HG03342 (cell line): Measurements from ENCODE around the gene TP53I11.

Source experiments
- ATAC-seq: cut with Tn5 transposase; IDR thresholded peaks from one replicate; pipeline ENCODE4 v1.9.1; 2021; ENCODE audit warnings: mild to moderate bottlenecking, moderate library complexity; ENCODE audit not compliant: unreplicated experiment

Gene TP53I11

DNA sequence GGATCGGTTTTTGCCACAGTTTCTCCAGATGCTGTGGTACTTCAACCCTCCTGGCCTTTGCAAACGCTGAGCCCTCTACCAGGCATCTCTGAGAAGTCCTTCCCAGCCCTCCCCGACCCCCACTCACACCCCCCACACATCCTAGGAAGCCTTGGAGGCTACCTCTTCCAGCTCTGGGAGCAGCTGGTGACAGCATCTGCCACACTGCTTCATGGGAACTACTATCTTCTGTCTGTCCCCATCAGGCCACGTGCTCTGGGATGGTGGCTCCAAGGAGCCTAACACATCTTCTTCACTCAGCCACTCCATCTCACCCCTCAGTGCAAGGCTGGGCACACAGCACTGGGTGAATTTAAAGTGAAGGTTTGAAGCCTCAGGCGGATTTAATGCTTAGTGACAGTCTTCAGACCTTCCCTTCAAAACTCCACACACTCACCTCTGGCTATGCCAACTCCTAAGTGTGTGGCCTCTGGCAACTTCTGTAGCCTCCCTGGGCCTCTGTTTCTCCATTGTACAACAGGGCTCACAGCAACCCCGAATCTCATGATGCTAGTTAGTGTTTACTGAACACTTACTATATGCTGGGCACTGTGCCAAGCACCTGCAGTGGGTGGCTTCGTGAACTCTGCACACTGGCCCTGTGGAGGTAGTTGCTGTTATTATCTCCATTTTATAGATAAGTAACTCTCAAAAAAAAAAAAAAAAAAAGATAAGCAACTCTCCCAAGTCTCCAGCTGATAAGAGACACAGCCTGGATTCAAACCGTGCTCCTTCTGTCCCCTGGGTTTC is 7.3 kb upstream of the TP53I11 start:
- ATAC-seq = no peak

DNA sequence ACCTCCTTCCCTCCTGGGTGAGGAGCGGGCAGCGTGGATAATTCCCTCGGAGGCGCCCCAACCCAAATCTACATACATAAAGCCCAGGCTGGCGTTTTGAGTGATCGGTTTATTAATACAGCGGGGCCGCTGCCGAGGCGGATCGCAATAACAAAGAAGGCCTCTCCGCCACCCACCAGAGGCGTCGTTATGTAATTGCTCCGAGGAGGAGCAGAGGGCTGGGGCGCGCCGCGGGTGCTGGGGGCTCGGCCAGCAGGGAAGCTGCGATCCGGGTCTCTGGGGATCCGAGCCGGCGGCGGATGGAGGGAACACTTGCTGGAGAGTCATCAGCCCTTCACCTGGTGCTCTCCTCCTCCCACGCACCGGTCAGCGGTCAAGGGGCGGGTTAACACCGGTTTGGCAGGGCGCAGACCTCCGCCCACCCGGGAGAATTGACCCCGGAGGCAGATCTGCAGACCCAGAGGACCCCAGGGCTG is 6.4 kb upstream of the TP53I11 start:
- no peak for ATAC-seq

DNA sequence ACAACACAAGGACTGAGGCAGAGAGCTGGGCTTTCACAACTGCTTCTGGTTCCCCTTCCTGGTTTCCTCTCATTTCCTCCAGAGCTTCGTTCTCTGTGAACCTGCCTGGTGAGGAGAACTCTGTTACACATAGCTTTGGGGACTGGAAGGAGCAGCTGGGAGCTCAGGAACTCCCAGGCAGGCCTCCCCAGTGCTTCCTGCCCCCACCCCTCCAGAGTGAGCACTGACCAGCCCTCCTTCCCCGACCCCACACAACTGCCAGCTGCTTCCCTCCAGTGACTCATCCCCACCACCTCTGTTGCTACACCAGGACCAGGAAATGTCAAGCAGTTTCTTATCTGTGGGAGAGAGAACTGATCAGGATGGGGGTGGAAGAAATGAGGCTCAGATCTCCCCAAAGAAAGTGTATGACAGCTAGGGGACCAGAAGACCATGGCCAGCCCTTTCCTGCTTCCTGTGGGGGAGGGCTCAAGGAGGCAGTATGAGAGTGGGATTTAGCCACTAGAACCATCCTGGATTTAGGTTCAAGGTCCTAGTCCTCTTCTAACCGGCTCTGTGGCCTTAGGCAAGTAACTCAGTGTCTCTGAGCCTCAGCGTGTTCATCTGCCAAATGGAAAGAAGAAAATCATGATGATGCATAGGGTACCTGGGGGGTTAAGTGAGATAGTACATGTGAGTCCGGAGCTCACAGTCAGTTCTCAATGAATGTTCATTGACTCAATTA is 4.5 kb upstream of the TP53I11 start:
- no peak for ATAC-seq

DNA sequence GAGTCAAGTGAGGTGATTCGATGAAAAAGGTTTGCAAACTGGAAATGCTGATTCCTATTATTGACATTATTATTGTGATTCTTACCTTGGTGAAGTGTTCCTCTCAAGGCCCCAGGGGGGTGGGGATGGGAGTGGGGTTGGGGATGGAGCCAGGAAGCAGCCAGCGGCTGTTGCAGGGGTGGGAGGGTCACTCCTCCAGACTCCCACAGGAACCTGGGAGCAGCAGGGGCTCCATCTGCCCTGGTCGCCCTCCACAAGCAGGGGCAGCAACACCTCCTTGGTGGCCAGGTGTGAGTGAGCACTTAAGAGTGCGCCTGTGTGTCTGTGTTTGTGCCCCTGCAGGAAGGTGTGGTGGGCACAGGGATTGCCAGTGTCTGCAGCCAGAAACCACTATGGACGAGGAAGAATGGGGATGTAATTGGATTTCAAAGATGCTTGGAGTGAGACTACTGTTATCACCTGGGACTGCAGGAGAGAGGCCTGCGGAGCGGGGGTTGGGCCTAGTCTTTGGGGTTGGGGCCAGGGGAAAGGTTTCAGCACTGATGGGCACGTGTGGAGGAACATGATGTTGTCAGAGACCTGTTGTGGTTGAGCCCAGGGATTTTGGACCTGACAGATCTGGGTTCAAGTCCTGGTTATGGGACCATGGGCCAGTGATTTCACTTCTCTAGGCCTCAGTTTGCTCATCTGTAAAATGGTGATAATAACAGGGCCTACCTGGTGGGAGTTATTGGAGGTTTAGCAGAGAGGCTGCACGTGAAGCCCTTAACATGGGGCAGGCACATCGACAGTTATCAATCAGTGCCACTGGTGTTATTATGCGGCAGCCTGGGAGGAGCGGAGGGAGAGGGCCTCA is 3.6 kb upstream of the TP53I11 start:
- no peak for ATAC-seq

DNA sequence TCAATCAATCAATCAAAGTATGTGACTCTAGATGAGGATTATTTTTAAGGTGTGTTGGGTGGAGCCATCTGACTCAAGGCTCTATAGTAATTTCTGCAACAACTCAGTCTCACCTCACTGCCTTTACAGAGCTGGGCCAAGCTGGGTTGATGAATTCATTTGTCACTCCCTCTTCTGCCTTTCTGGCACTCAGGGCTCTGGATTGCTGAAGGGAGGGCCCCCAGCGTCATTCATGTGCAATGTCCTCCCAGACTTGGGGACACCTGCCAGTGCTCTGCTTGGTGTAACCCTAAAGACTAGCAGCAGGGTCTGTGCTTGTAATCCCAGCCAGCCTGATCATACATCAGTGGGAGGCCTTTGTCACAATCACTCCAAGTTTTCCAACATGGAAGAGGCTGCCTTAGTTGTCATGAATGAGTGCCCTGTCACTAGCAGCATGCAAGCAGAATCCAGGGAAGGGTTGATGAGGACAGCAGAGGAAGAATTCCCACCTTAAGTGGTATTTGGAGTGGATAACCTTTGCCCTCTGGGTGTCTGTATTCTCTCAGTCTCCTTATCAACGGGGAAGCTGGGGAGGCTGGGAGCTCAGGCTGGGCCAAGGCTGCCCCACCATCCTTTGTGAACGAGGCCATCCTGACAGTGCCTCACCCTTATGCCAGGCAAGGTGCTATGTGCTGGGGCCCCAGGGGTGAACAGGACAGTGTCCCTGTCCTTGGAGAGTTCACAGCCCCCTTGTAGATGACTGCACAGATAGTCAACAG is 2.0 kb upstream of the TP53I11 start:
- ATAC-seq = no peak

DNA sequence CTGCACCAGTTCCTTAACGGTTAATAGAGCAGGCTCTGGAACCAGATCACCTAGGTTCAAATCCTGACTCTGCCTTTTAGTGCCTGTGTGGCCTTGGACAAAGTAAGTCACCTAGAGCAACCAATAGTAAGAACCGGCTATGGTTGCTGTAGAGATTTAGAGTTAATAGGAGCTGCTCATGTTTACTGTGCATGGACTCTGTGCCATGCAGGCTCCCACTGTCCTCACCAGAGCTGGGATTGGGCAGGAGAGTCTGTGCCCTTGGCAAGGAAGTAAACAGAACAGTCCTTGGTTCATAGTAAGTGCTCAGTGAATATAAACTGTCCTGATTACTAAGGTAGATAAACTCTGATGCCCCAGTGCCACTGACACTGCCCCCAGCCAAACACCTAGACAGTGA is 1.4 kb upstream of the TP53I11 start:
- no peak for ATAC-seq

DNA sequence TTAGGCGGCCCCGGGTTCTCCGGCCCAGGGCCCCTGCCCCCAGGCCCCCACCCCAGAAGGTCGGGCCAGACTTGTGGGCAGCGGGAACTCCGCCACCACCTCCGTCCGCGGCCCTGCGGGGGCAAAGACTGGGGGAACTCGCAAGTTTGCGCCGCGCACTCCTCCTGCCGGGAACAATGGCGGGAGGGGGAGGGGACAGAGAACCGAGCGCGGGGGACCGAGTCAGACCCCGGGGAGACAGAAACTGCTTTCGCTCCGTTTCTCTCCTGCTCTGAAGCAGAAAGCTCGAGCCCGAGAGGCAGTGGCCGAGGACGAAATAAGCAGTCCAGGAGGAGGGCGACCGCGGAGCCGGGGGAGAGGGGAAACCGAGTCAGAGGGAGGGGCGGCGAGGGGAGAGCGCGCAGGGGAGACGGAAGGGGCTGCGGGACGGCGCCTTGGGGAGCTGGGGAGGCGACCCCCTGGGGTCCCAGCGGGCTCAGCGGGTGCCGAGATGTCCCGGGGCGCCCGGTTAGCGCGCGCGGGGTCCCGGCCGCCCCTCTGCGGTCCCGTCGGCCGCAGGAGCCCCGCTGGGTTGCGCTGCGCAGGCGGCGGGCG is 555 bp downstream of the TP53I11 start:
- ATAC-seq = no peak

DNA sequence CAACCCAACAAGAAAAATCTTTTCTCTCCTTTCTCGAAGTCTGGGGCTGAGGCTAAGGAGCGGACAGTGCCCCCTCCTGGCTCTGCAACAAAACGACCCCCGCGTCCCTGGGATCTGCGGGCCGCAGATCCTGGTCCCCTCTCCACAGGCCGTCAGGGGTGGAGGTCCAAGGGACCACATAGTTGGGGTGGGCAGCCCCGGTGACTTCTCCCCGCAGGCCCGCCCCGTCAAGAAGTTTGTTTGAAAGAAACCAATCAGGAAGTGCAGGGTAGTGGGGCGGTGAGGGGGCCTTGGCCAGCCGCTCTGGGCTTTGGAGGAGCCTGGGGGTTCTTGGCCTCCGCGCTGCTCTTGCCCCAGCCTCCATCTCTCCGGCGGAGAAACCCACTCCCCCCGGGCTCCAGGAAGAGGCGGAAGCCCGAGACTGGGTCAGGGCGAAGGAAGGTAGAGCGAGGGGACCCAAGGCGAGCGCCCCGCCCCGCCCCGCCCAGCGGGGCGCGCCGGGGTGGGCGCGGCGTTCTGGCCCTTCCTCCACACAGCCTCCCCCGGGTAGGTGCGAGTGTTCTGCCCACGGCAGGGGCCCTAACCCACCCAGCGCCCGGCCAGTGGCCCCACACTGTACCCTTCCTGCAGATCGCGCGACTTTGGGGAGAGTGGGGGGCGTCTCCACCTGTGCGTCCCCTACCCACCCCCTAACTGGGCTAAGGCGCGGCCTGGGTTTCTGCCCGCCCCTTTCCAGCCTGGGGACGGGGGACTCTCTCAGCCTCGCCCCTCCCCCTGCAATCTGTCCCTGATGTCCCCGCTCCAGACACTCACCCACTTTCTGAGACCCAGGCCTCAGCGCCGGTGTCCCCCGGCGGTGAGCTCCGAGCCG is 1.3 kb downstream of the TP53I11 start:
- no peak for ATAC-seq

DNA sequence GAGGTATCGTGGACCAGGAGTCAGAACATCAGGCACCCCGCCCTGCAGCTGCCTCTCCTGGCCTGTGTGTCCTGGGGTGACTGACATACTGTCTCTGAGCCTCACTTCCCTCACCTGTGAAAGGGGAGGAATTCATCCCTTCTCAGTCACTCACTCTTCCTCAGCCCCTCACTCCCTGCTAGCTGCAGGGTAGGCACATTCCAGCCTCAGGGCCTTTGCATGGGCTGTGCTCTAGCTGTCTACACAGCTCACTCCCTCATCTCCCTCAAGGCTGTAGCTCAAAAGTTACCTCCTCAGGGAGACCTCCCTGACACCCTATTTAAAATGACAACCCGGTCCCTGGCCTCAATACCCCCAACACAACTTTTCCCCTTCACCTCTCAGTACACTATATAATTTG is 2.5 kb downstream of the TP53I11 start:
- ATAC-seq = no peak

DNA sequence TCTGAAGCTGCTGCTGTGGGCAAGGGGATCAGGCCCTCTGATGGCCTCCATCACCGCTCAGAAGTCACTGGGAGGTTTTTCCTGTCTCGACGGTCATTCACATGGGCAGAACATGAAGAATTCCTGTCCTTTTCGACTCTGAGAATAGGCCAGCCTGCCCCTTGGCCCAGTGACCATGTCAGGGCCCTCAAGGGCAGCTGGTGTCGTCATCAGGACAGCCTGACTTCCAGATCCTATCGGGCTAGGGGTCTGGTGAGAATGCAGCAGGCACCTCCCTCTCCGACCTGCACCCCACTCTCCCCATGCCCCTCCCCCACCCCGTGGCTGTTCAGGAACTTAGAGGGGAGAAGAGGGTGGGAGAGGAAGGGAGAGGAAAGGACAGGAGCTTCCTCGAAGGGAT is 3.6 kb downstream of the TP53I11 start:
- no peak for ATAC-seq

DNA sequence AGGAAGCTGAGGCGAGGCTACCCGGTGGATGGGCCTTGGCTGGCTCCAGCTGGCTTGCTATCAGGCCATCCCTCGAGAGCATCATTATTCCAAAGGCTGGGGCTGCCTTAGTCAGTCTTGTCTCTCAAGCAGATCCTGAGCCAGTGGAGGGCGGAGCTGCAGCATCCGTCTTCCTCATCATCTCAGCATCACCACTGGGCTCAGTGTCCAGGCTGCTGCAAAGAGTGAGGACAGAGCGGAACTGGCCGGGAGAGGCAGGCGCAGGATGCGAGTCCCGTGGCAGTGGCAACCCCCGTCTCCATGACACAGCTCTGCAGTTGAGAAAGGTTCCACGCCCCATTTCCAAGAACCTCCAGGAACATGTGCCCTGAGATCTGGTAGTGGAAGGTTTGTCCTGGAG is 4.4 kb downstream of the TP53I11 start:
- ATAC-seq = no peak

DNA sequence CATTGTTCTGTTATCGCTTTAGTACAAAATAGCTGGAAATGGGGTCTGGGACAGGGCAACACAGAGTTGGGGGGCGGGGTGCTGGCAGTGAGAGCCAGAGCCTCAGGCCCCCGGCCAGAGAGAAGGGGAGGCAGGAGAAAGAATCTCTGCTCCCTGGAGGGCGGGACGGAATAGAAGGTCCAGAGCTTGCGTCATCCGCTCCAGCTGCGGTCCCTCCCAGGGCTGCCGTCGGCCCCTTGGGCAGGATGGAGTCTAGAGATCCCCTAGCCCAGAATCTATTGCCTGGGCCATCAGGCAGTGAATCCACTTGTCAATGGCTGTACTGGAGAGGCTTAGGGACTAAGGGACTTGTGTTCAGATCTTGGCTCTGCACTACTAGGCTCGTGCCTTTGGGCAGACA is 5.0 kb downstream of the TP53I11 start:
- no peak for ATAC-seq

DNA sequence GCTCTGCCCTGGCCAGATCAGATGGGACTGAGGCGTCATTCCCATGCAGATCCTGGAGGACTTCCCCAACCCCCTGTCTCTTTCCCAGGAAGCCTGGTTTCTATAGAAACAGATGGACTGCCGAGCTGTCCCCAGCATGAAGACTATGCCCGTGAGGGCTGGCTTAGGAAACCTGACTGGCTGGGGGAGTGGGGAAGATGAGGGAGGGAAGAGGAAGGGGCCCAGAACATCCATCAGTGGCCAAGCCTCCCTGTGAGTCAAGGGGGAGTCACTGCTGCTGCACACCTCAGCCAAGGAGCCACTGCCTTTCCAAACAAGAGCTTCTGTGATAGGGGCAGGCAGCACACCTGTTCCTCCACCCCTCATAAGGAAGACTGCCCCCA is 5.8 kb downstream of the TP53I11 start:
- ATAC-seq = no peak

DNA sequence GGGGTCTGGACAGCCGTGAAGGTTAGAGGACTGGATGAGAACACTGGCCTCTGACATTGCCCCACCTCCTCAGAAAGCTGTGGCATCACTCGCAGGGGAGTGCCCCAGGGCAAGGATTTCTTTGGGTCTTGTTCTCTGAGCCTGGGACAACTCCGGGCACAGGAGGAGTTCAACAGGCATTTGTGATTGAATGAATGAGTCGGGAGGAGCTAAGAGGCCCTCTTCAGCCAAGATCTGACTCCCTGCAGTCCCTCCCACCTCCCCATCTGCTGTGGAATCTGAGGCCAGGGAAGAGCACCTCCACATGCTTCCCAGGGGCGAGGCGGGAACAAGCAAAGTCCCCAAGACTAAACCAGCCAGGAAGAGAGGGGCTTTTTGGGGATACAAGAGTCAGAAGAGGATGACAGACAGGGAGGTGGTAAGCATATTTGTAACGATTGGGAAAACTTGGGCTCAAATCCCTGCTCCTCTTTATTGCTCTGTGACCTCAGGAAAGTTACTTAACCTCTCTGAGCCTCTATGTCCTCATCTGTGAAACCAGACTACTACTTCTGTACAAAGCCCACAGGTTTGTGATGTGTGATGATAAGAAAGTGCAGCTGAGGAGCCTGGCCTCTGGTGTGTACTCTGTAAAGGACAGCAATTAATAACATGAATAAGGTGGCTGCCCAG is 6.4 kb downstream of the TP53I11 start:
- ATAC-seq = no peak

DNA sequence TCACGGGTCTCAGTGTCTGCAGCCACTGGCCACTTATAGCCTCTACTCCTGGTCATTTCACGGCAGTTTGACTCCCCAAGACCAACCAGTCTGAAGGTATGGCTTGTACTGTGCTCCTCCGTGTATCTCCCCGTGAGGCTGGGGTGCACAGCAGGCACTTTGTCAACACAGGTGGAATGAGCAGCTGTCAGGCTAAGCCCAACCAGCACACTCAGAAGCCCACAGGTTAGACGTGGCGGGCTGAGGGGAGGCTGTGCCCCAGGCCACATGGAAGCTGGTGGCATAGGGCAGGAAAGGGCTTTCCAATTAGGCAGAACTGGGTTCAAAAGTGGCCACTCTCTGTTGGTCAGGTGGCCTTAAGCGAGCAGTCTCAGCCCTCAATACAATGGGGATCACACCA is 7.0 kb downstream of the TP53I11 start:
- no peak for ATAC-seq

DNA sequence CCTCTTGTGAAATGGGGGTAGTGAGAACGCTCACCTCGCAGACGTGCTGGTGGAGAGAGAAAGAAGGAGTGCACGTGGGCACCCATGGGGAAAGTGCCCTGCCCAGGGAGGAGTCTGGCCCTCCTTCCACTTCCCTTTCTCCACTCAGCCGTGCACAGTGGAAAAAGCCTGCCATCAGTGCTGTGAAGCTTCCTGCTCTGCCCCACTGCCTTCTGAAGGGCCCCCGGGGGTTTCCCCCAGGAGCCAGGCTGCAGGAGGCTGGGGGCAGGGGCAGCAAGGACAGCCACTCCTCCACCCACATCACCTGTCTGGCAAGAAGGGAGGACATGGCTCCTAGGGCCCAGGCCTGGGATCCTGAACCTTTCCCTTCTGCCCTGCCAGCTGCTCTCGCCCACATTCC is 7.6 kb downstream of the TP53I11 start:
- peak; percentile 82 for ATAC-seq

DNA sequence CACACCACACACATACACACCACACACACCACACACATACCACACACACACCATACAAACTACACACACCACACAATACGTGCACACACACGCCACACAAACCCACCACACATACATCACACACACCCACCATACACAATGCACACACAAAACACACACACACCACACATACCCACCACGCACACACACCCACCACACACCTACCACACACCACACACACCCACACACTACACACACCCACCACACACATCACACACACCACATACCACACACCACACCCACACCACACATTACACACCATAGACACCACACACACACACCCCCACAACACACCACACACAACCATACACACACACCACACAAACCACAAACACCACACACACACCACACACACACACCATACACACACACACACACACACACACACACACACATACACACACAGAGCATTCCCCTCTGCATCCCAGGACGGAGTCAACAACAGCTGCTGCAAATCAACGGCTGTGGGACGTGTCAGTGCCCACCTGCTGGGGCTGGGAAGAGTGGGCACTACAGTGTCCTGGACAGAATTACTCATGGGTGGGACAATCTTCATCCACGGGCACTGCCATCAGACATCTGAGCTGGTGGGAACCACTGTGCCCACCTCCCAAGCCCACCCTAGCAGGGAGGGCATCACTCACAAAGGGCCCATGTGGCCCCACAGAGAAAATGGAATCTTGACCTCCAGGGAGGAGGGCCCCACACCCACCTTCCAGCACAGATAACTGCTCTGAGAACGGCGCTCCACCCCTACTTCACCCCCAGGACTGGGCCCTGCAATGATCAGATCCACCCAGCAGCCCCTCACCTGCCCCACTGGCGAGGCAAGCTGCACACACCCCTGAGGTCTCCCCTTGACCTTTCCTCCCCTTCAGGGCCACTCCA is 8.4 kb downstream of the TP53I11 start:
- ATAC-seq = no peak
